Measurements from ENCODE around the gene PDE11A.

- TF ChIP-seq CTBP1 (IDR thresholded peaks at IDR 0.05; ENCODE audit: borderline replicate concordance) (no peak), ELF4 (IDR thresholded peaks at IDR 0.05) (no peak), BHLHE40 (IDR thresholded peaks at IDR 0.05; ENCODE audit: borderline replicate concordance) (no peak), SUZ12 (IDR thresholded peaks at IDR 0.05) (no peak), L3MBTL2 (conservative IDR thresholded peaks at IDR 0.05) (no peak), FOXM1 (IDR thresholded peaks at IDR 0.05; ENCODE audit: borderline replicate concordance) (no peak), LEF1 (IDR thresholded peaks at IDR 0.05; ENCODE audit: borderline replicate concordance) (no peak), SP1 (IDR thresholded peaks at IDR 0.05) (no peak), TARDBP (IDR thresholded peaks at IDR 0.05) (no peak), FOXA1 (IDR thresholded peaks at IDR 0.05) (no peak), FOXK2 (IDR thresholded peaks at IDR 0.05) (no peak), HDGF (IDR thresholded peaks at IDR 0.05; ENCODE audit: borderline replicate concordance) (no peak), NFRKB (IDR thresholded peaks at IDR 0.05) (no peak)
Observed at GRCh38 chr2:178106053-178106452, 33.5 kb upstream of the PDE11A start.
